RWPE1 (cell line): ENCODE data around the gene CEACAM7.
"Not testable (repeated sequence)": the region's sequence is repeated elsewhere in the genome, so short reads cannot be mapped to it uniquely, and the experiment has no call there.

ENCODE experiments used
- CTCF ChIA-PET: fragments of 350-600 bp; sonication (Branson Sonifier 250); formaldehyde crosslinking; extraction: SDS; loops from one replicate; lab custom pipeline; 2021; lab: Yijun Ruan, JAX
- POLR2A ChIA-PET: fragments of 400-600 bp; formaldehyde crosslinking; extraction: SDS; loops from one replicate; lab custom pipeline; 2020; ENCODE audit warnings: antibody characterized with exemption; ENCODE audit not compliant: low non-redundant PET; lab: Yijun Ruan, JAX
- DNase-seq: peaks from one replicate; pipeline ENCODE4 v3.0.0; 2012; ENCODE audit warnings: low spot score
- H3K27ac ChIP-seq: fragments of 450-650 bp; 2 replicates; pipeline ENCODE4 v1.5.1; 2017
- CTCF ChIP-seq: fragments of 450-650 bp; conservative IDR thresholded peaks from 2 replicates; pipeline ENCODE4 v1.5.1; 2017; ENCODE audit warnings: low read depth, mild to moderate bottlenecking

Gene CEACAM7

GRCh38 chr19:41671486-41671885 lies 16.6 kb downstream of the CEACAM7 start:
- DNase-seq: no peak
- no peak for TF ChIP-seq CTCF
- H3K27ac ChIP-seq: no peak overlapping the region
- ChIA-PET POLR2A (no interaction called here), CTCF (interaction anchor here (1.6 kb wide), 1 partner anchor 30 kb away, joined by 6 read pairs; no protein-coding TSS in a partner anchor)

DNA sequence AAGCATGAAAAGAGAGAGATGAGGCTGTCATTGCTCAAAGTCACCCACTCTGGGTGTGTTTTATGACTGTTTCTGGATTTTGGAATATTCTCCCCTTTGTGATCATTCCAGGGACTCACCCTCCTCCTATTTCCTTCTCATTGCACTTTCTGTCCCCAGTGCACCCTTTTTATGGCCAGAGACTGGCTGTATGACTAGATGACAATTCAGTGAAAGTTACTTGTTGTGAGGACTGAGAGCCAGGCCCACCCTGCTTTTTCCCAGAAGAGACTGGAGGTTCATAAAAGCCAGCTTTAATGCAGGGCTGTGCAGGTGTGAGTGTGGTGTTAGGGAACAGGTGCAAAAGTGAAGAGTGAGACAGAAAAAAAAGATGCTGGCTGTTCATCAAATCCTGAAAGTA lies 17.3 kb downstream of the CEACAM7 start:
- no peak for DNase-seq
- no peak for TF ChIP-seq CTCF
- CTCF ChIA-PET: interaction anchor here (1.6 kb wide), 1 partner anchor 29 kb away, joined by 6 read pairs; no protein-coding TSS in a partner anchor

DNA sequence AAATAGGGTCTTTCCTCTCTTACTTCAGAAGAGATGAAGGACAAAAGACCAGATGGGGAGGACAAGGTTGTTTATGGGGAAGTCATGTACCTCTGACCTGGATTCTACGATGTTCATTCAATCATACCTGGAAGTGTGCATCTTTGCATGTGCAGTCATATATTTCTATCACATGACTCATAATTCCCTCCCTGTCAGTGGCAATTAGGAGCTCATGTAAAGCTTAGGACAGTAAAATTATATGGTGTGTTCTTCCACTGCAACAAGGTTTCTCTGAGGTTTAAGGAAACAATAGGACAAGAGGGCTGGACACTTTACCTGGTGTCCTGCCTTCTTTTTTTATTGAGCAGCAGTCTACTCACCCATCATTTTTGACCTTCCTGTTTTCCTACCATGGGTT lies 19.8 kb downstream of the CEACAM7 start:
- CTCF ChIA-PET: no interaction called here
- TF ChIP-seq CTCF: no peak
- no peak for DNase-seq

More for the DNA sequence above, 17.3 kb downstream of the CEACAM7 start:
- POLR2A ChIA-PET: no interaction called here
- no peak overlapping the region for H3K27ac ChIP-seq

DNA sequence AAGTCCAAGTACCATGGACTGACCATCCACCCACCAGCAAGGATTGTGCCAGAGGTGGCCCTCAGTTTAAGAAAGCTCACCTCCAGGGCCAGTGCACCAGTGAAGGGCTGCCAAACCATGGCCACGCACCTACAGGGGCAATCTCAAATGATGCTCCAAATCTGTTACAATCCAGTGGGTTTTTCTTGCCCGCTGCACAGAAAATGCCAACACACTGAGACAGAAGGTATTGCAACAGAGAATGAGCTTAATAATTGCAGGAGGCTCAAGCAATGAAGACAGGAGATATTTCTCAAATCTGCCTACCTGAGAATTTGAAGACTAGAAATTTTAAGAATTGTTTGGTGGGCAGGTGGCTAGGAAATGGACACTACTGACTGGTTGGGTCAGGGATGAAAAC lies 22.0 kb downstream of the CEACAM7 start:
- CTCF ChIA-PET: no interaction called here
- H3K27ac ChIP-seq: no peak overlapping the region
- no peak for DNase-seq
- no peak for TF ChIP-seq CTCF
- POLR2A ChIA-PET: no interaction called here

More for the DNA sequence above, 19.8 kb downstream of the CEACAM7 start:
- no peak overlapping the region for H3K27ac ChIP-seq
- POLR2A ChIA-PET: no interaction called here

DNA sequence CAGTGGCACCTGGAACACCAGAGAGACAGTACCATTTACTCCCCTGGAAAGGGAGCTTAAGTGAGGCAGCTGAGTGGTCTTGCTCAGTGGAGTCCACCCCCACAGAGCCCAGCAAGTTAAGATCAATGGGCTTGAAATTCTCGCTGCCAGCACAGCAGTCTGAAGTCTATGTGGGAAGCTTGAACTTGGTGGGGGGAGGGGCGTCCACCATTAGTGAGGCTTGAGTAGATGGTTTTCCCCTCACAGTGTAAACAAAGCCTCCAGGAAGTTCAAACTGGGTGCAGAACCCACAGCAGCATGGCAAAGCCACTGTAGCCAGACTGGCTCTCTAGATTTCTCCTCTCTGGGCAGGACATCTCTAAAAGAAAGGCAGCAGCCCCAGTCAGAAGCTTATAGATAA lies 30.9 kb downstream of the CEACAM7 start:
- no peak for DNase-seq
- CTCF ChIA-PET: interaction anchor here (1.0 kb wide), 1 partner anchor 15 kb away, joined by 5 read pairs; no protein-coding TSS in a partner anchor
- no peak for TF ChIP-seq CTCF
- no peak overlapping the region for H3K27ac ChIP-seq
- POLR2A ChIA-PET: no interaction called here

- H3K27ac ChIP-seq, DNase-seq, POLR2A ChIA-PET: not testable (repeated sequence)
- CTCF ChIA-PET: interaction anchor here (1.0 kb wide), 1 partner anchor 14 kb away, joined by 5 read pairs; no protein-coding TSS in a partner anchor
Observed at GRCh38 chr19:41656756-41657155, 31.3 kb downstream of the CEACAM7 start.

GRCh38 chr19:41652250-41652649 lies 35.8 kb downstream of the CEACAM7 start:
- DNase-seq: no peak
- CTCF ChIA-PET: interaction anchor here (0.6 kb wide), 1 partner anchor 55 kb away, joined by 3 read pairs; no protein-coding TSS in a partner anchor
- POLR2A ChIA-PET: no interaction called here
- no peak overlapping the region for H3K27ac ChIP-seq
- TF ChIP-seq CTCF: no peak
